Dendritic cell treated with granulocyte-macrophage colony-stimulating factor and Interleukin-4, amounts not matched to agents 40 ng/mL and 50 ng/mL, for 4 days (primary cell): Measurements from ENCODE around the gene PRR5.

Experiments used
- H3K27ac Mint-ChIP-seq: one replicate; pipeline ENCODE4 v1.8.0; 2022; ENCODE audit warnings: mild to moderate bottlenecking, mixed read lengths
- H3K27me3 Mint-ChIP-seq: one replicate; pipeline ENCODE4 v1.8.0; 2022; ENCODE audit warnings: mild to moderate bottlenecking, mixed read lengths
- H3K36me3 Mint-ChIP-seq: one replicate; pipeline ENCODE4 v1.8.0; 2022; ENCODE audit warnings: low read depth, mixed read lengths
- H3K4me1 Mint-ChIP-seq: one replicate; pipeline ENCODE4 v1.8.0; 2022; ENCODE audit warnings: low read depth, mixed read lengths
- H3K4me3 Mint-ChIP-seq: one replicate; pipeline ENCODE4 v1.8.0; 2022; ENCODE audit warnings: mild to moderate bottlenecking, moderate library complexity, mixed read lengths
- H3K9me3 Mint-ChIP-seq: one replicate; pipeline ENCODE4 v1.8.0; 2022; ENCODE audit warnings: mixed read lengths
- intact Hi-C: fragments of 100-400 bp; cut with micrococcal nuclease; formaldehyde crosslinking; loops from one replicate; pipeline ENCODE4 v1.15.0; 2022

Gene PRR5

GRCh38 chr22:44765571-44766285 is 63.7 kb downstream of the PRR5 start:
- Mint-ChIP-seq H3K36me3 (no peaks in the 10 kb centered on the region), H3K4me3 (no peak overlapping the region), H3K27me3 (peaks cover 17% of the 10 kb centered on the region), H3K27ac (no peak overlapping the region), H3K9me3 (no peaks in the 10 kb centered on the region), H3K4me1 (peaks cover 7% of the 10 kb centered on the region)
- intact Hi-C loops: no loop called here

DNA sequence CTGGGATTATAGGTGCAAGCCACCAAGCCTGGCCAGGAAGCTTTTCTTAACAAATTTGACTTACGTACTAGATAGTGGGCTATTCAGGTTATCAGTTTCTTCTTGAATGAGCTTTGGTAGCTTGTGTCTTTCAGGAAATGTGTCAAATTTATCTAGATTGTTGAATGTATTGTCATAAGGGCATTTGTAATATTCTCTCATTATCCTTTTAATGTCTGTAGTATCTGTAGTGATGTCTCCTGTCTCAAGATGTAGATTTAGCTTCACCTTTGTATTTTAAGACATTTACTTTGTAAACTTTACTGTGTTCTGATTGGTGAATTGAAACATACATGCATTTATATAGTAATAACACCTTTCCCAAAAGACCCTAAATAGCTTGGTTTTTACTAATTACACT is 71.1 kb downstream of the PRR5 start:
- Mint-ChIP-seq H3K9me3 (peaks cover 9% of the 10 kb centered on the region), H3K4me3 (no peak overlapping the region)
- intact Hi-C loops: no loop called here

GRCh38 chr22:44775862-44776261 is 73.9 kb downstream of the PRR5 start:
- intact Hi-C loops: no loop called here
- no peak overlapping the region for H3K4me3 Mint-ChIP-seq
- H3K27me3 Mint-ChIP-seq: peaks cover 2% of the 10 kb centered on the region
- H3K9me3 Mint-ChIP-seq: peaks cover 9% of the 10 kb centered on the region
- H3K36me3 Mint-ChIP-seq: no peaks in the 10 kb centered on the region
- H3K27ac Mint-ChIP-seq: no peak overlapping the region
- no peaks in the 10 kb centered on the region for H3K4me1 Mint-ChIP-seq

More for the DNA sequence above, 71.1 kb downstream of the PRR5 start:
- peaks cover 2% of the 10 kb centered on the region for H3K27me3 Mint-ChIP-seq
- H3K27ac Mint-ChIP-seq: no peak overlapping the region
- no peaks in the 10 kb centered on the region for H3K36me3 Mint-ChIP-seq
- H3K4me1 Mint-ChIP-seq: no peaks in the 10 kb centered on the region

- H3K4me1 Mint-ChIP-seq: no peaks in the 10 kb centered on the region
- H3K4me3 Mint-ChIP-seq: no peak overlapping the region
- peaks cover 9% of the 10 kb centered on the region for H3K9me3 Mint-ChIP-seq
- no peak overlapping the region for H3K27ac Mint-ChIP-seq
- no peaks in the 10 kb centered on the region for H3K36me3 Mint-ChIP-seq
- peaks cover 2% of the 10 kb centered on the region for H3K27me3 Mint-ChIP-seq
- intact Hi-C loops: no loop called here
Measured at GRCh38 chr22:44776605-44777363, 74.8 kb downstream of the PRR5 start.

DNA sequence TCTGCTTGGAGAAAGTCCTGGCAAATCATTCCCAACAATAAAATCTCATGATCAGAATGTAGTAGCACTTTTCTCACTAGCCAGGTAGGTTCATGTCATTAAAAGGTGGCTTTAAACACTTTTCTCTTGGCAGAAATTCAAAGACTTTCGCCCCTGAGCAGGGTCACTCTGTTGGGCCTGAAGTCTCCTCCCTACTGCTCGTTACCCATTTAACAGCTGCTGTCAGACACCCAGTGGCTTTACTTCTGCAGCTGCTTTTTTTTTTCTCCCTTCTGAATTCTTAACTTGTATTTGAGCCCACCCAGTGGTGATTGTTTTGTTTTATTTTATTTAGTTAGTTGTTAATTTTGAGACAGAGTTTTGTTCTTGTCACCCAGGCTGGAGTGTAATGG is 75.4 kb downstream of the PRR5 start:
- intact Hi-C loops: no loop called here
- Mint-ChIP-seq H3K4me3 (no peak overlapping the region), H3K36me3 (no peaks in the 10 kb centered on the region), H3K9me3 (peaks cover 9% of the 10 kb centered on the region), H3K27ac (no peak overlapping the region), H3K27me3 (peaks cover 2% of the 10 kb centered on the region), H3K4me1 (no peaks in the 10 kb centered on the region)

- no peak overlapping the region for H3K4me3 Mint-ChIP-seq
- no peaks in the 10 kb centered on the region for H3K36me3 Mint-ChIP-seq
- no peaks in the 10 kb centered on the region for H3K27me3 Mint-ChIP-seq
- H3K9me3 Mint-ChIP-seq: no peaks in the 10 kb centered on the region
- intact Hi-C loops: no loop called here
- H3K27ac Mint-ChIP-seq: no peak overlapping the region
- no peaks in the 10 kb centered on the region for H3K4me1 Mint-ChIP-seq
Measured at GRCh38 chr22:44780876-44781449, 79.0 kb downstream of the PRR5 start.

DNA sequence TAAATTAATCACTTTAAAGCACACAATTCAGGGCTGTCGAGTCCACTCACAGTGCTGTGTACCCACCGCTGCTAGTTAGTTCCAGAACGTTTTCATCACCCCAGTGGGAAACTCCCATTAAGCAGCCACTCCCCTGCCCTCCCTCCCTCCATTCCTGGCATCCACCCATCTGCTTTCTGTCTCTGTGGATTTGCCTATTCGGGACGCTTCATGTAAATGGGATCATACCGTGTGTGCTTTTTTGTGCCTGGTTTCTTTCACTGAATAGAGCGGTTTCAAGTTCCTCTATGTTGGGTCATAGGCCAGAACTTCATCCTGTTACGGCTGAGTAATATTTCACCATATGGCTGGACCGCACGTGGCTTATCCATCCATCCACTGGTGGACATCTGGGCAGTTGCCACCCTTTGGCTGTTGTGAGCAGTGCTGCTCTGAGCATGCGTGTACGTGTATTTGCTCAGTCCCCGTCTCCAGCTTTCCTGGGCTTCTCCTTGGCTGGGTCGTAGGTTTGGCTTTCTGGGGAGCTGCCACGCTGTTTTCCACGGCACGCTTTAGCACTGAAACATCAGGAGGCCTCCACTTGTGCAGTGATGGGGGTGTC is 80.5 kb downstream of the PRR5 start:
- Mint-ChIP-seq H3K27me3 (no peaks in the 10 kb centered on the region), H3K27ac (no peak overlapping the region), H3K9me3 (no peaks in the 10 kb centered on the region), H3K36me3 (no peaks in the 10 kb centered on the region), H3K4me1 (no peaks in the 10 kb centered on the region), H3K4me3 (no peak overlapping the region)
- intact Hi-C loops: no loop called here

- no peaks in the 10 kb centered on the region for H3K27me3 Mint-ChIP-seq
- no peaks in the 10 kb centered on the region for H3K36me3 Mint-ChIP-seq
- H3K4me1 Mint-ChIP-seq: no peaks in the 10 kb centered on the region
- H3K27ac Mint-ChIP-seq: no peak overlapping the region
- intact Hi-C loops: no loop called here
- no peaks in the 10 kb centered on the region for H3K9me3 Mint-ChIP-seq
- H3K4me3 Mint-ChIP-seq: no peak overlapping the region
Measured at GRCh38 chr22:44783091-44783490, 81.1 kb downstream of the PRR5 start.

DNA sequence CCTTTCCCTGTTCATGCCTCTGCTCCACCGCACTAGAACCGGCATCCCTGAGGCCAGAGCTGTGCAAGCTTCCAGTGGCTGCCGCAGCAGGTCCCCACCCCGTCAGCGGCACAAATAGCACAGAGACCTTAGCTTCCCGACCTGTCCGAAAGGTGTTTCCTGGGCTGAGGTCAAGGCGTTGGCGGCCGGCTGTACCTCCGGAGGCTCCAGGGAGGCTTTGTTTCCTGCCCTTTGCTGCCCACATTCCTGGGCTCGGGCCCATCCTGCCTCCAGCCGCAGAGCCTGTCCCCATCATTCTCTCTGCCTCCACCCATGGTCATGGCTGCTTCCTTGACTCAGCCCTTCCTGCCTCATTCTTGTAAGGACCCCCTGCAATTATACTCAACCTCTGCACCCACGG is 81.6 kb downstream of the PRR5 start:
- Mint-ChIP-seq H3K4me3 (no peak overlapping the region), H3K4me1 (no peaks in the 10 kb centered on the region), H3K36me3 (no peaks in the 10 kb centered on the region), H3K27ac (no peak overlapping the region), H3K9me3 (no peaks in the 10 kb centered on the region), H3K27me3 (no peaks in the 10 kb centered on the region)
- intact Hi-C loops: no loop called here

DNA sequence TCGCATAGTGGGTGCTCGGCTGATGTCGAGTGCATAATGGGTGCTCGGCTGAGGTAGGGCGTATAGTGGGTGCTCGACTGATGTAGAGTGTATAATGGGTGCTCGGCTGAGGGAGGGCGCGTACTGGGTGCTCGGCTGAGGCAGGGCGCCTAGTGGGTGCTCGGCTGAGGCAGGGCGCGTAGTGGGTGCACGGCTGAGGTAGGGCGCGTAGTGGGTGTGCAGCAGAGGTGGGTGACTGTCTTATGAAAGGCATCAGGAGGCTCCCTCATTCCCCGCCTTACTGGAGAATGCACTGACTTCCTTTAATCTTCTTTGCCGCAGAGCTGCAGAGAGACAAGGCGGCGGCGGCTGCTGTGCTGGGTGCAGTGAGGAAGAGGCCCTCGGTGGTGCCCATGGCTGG is 84.1 kb downstream of the PRR5 start:
- H3K4me1 Mint-ChIP-seq: no peaks in the 10 kb centered on the region
- H3K27me3 Mint-ChIP-seq: no peaks in the 10 kb centered on the region
- H3K27ac Mint-ChIP-seq: no peak overlapping the region
- no peak overlapping the region for H3K4me3 Mint-ChIP-seq
- intact Hi-C loops: no loop called here
- no peaks in the 10 kb centered on the region for H3K36me3 Mint-ChIP-seq
- no peaks in the 10 kb centered on the region for H3K9me3 Mint-ChIP-seq

DNA sequence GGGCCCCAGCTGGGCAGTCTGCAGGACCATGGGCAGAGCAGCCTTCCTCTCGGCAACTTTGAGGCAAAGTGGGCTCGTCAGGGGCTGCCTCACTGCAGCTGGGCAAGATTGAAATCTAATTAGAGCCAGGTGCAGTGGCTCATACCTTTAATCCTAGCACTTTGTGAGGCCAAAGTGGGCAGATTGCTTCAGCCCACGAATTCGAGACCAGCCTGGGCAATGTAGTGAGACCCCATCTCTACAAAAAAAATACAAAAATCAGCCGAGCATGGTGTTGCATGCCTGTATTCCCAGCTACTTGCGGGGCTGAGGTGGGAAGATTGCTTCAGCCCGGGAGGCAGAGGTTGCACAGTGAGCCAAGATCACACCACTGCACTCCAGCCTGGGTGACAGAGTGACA is 84.6 kb downstream of the PRR5 start:
- Mint-ChIP-seq H3K9me3 (no peaks in the 10 kb centered on the region), H3K4me3 (no peak overlapping the region), H3K27me3 (no peaks in the 10 kb centered on the region), H3K27ac (no peak overlapping the region), H3K4me1 (no peaks in the 10 kb centered on the region), H3K36me3 (no peaks in the 10 kb centered on the region)
- intact Hi-C loops: no loop called here
